OCI-LY3 (cell line): ENCODE data around the gene STMN3.

Experiments
- CTCF ChIP-seq: fragments of 200-600, 300-600 bp; sonication (generic); IDR thresholded peaks from 2 replicates; pipeline ENCODE4 v1.5.1; 2014; ENCODE audit warnings: antibody characterized with exemption, low read length, low read depth
- EZH2phosphoT487 ChIP-seq: fragments of 200-600 bp; shearing (Covaris generic); IDR thresholded peaks from 2 replicates; pipeline ENCODE4 v1.6.1; 2018; ENCODE audit warnings: antibody characterized with exemption, mixed run types, low read depth

- TF ChIP-seq CTCF (no peak), EZH2phosphoT487 (no peak)
Measured at GRCh38 chr20:63602321-63602720, 50.9 kb downstream of the STMN3 start.
